Measurements from ENCODE around the gene KLHL1. TPM values are rescaled to one million over a fixed set of nuclear protein-coding genes. Genes with fewer than 3 reads are reported as not detected.

The KLHL1 gene
- total and polyA plus RNA-seq, 2 of the 13 experiments (the other 11 are each of a cell fraction or from before 2014, with no cell fraction given) = 0.01 TPM; not detected in 1

- no peak for TF ChIP-seq PHF20 (CRISPR knock-in tag; IDR thresholded peaks at IDR 0.05)
- no peak for TF ChIP-seq ZNF335 (CRISPR knock-in tag; IDR thresholded peaks at IDR 0.05)
- TF ChIP-seq MAFK (conservative IDR thresholded peaks at IDR 0.05 in 1 of 2, IDR thresholded peaks at IDR 0.05 in 1 of 2; ENCODE audit: low read length in 2 of 2) = peak; percentile 67 to 73
- TF ChIP-seq, protein P1, sequence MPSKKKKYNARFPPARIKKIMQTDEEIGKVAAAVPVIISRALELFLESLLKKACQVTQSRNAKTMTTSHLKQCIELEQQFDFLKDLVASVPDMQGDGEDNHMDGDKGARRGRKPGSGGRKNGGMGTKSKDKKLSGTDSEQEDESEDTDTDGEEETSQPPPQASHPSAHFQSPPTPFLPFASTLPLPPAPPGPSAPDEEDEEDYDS (CRISPR knock-in tag; IDR thresholded peaks at IDR 0.05) = no peak
- peak; percentile 66 for TF ChIP-seq MAFF (IDR thresholded peaks at IDR 0.05; ENCODE audit: low read depth, low read length)
- no peak for TF ChIP-seq JUND (CRISPR knock-in tag; IDR thresholded peaks at IDR 0.05)
- TF ChIP-seq IKZF5 (CRISPR knock-in tag; IDR thresholded peaks at IDR 0.05) = no peak
- TF ChIP-seq KLF9 (CRISPR knock-in tag; IDR thresholded peaks at IDR 0.05; ENCODE audit: low read depth) = no peak
- TF ChIP-seq ZFY (CRISPR knock-in tag; IDR thresholded peaks at IDR 0.05) = no peak
- TF ChIP-seq ZNF639 (CRISPR knock-in tag; conservative IDR thresholded peaks at IDR 0.05) = no peak
- TF ChIP-seq HDAC6 (IDR thresholded peaks at IDR 0.05; ENCODE audit: low read depth, low read length) = no peak
- no peak for TF ChIP-seq ZNF780A (CRISPR knock-in tag; IDR thresholded peaks at IDR 0.05)
- no peak for TF ChIP-seq ZNF230 (CRISPR knock-in tag; IDR thresholded peaks at IDR 0.05)
- TF ChIP-seq NFKB2 (CRISPR knock-in tag; IDR thresholded peaks at IDR 0.05; ENCODE audit: borderline replicate concordance) = no peak
- TF ChIP-seq, protein P2, sequence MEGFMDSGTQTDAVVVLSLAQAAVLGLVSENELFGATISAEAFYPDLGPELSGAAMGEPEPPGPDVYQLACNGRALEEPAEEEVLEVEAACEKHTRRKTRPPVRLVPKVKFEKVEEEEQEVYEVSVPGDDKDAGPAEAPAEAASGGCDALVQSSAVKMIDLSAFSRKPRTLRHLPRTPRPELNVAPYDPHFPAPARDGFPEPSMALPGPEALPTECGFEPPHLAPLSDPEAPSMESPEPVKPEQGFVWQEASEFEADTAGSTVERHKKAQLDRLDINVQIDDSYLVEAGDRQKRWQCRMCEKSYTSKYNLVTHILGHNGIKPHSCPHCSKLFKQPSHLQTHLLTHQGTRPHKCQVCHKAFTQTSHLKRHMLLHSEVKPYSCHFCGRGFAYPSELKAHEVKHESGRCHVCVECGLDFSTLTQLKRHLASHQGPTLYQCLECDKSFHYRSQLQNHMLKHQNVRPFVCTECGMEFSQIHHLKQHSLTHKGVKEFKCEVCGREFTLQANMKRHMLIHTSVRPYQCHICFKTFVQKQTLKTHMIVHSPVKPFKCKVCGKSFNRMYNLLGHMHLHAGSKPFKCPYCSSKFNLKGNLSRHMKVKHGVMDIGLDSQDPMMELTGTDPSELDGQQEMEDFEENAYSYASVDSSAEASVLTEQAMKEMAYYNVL (CRISPR knock-in tag; IDR thresholded peaks at IDR 0.05; ENCODE audit: borderline replicate concordance) = no peak
- no peak for TF ChIP-seq TBX3 (IDR thresholded peaks at IDR 0.05; ENCODE audit: borderline replicate concordance)
- ChIA-PET CTCF (ENCODE audit: low intra/inter-chr PET ratio, low total read pairs) (no interaction called here), POLR2A (no interaction called here)
- DNase-seq (ENCODE audit: low spot score) = no peak
- no peak overlapping the region for H2AFZ ChIP-seq (ENCODE audit: low read length)
- no peak overlapping the region for H3K4me2 ChIP-seq (ENCODE audit: low read depth, low read length)
- BruUV-seq (replicated peaks) = no TSS peak
- H3K4me3 ChIP-seq (replicated peaks in 1 of 3; ENCODE audit: insufficient read depth in 1 of 3, low read depth in 2 of 3, low read length in 3 of 3) = no peak overlapping the region
- H4K20me1 ChIP-seq (ENCODE audit: insufficient read depth, low read length) = no peaks in the 10 kb centered on the region
- no peaks in the 10 kb centered on the region for H3K79me2 ChIP-seq (ENCODE audit: insufficient read depth, low read length)
- intact Hi-C loops (cut with micrococcal nuclease; ENCODE audit: unreplicated experiment) (no loop called here), in situ Hi-C loops (cut with HindIII; ENCODE audit: extremely low pct_ligation_motif_present, low pct_unique_long_range_greater_than_20kb) (no loop called here)
- H3K36me3 ChIP-seq (replicated peaks in 1 of 2; ENCODE audit: control insufficient read depth in 1 of 2, insufficient read depth in 2 of 2, low read length in 2 of 2) = no peaks in the 10 kb centered on the region
- H3K9ac ChIP-seq (ENCODE audit: insufficient read depth, low read depth, low read length) = no peak overlapping the region
- no peak for ATAC-seq
- no peaks in the 10 kb centered on the region for H3K4me1 ChIP-seq (ENCODE audit: insufficient read depth, low read length)
- 28% methylated on average over 4 of the region's 4 CpGs for WGBS (ENCODE audit: low lambda C conversion rate)
- FAIRE-seq = no peak
- no peaks in the 10 kb centered on the region for H3K9me3 ChIP-seq (ENCODE audit: low read length)
- no peaks in the 10 kb centered on the region for H3K27me3 ChIP-seq (ENCODE audit: control insufficient read depth in 1 of 2, insufficient read depth in 2 of 2, low read length in 2 of 2)
- no peak overlapping the region for H3K27ac ChIP-seq (ENCODE audit: extremely low read length, insufficient read depth, low read length)
Measured at GRCh38 chr13:69751259-69751658, 357.0 kb downstream of the KLHL1 start.
